Anterior cingulate cortex (tissue), 58 donors: ENCODE measurements around the gene SLC26A1.

ENCODE experiments used
- DNase-seq, 58 donors: peaks; one replicate each; lab custom pipeline; 2025; lab: John Stamatoyannopoulos, UW

Gene SLC26A1

GRCh38 chr4:1015179-1015578 lies 22.0 kb upstream of the SLC26A1 start:
- peak in 9 of 58 donors; percentile 37 to 75 (median 69) for DNase-seq

GRCh38 chr4:1014291-1015167 lies 21.3 kb upstream of the SLC26A1 start:
- DNase-seq = peak in 56 of 58 donors; percentile 21 to 93 (median 80)

GRCh38 chr4:1013225-1014073 lies 20.2 kb upstream of the SLC26A1 start:
- DNase-seq = no peak

- DNase-seq = peak in 2 of 58 donors; percentile 10 to 29
Observed at GRCh38 chr4:1012034-1012739, 19.0 kb upstream of the SLC26A1 start.

GRCh38 chr4:1011666-1012033 lies 18.4 kb upstream of the SLC26A1 start:
- no peak for DNase-seq

- DNase-seq = peak in 50 of 58 donors; percentile 6 to 79 (median 56)
Observed at GRCh38 chr4:1011022-1011665, 17.9 kb upstream of the SLC26A1 start, which contains the start of gene FGFRL1. Gene FGFRL1 (plus strand): TSS chr4:1011626. CDS start chr4:1012486, 860 bp downstream.

- peak in 2 of 58 donors; percentile 17 to 19 for DNase-seq
Observed at GRCh38 chr4:1010395-1011021, 17.3 kb upstream of the SLC26A1 start.

GRCh38 chr4:1009542-1010394 lies 16.6 kb upstream of the SLC26A1 start:
- peak in 47 of 58 donors; percentile 22 to 77 (median 53) for DNase-seq

- DNase-seq = peak in 6 of 58 donors; percentile 18 to 53 (median 30)
Observed at GRCh38 chr4:1008840-1009541, 15.8 kb upstream of the SLC26A1 start.

- no peak for DNase-seq
Observed at GRCh38 chr4:1006856-1007255, 13.7 kb upstream of the SLC26A1 start.

- no peak for DNase-seq
Observed at GRCh38 chr4:1004557-1005485, 11.6 kb upstream of the SLC26A1 start.

- no peak for DNase-seq
Observed at GRCh38 chr4:1004071-1004418, 10.8 kb upstream of the SLC26A1 start.

GRCh38 chr4:1003271-1004070 lies 10.3 kb upstream of the SLC26A1 start:
- no peak for DNase-seq

GRCh38 chr4:1002631-1003251 lies 9.5 kb upstream of the SLC26A1 start:
- no peak for DNase-seq

- no peak for DNase-seq
Observed at GRCh38 chr4:1002131-1002630, 9.0 kb upstream of the SLC26A1 start.
